PC-3 (cell line): ENCODE data around the gene MRGPRX2. TPM values are rescaled to one million over a fixed set of nuclear protein-coding genes. Genes with fewer than 3 reads are reported as not detected.

Source experiments
- ATAC-seq: fragments of 200-7000 bp; cut with Tn5 transposase; 2 replicates; pipeline ENCODE4 v1.9.1; 2020; ENCODE audit warnings: mild to moderate bottlenecking, moderate library complexity
- BruUV-seq: library from RNA; stranded (reverse); fragments of 400-500 nt; replicated peaks from 2 replicates; lab custom pipeline; 2021; lab: Mats Ljungman, UMichigan
- CTCF ChIA-PET: fragments of 300-600 bp; sonication (Branson Sonifier 250); formaldehyde crosslinking; loops from one replicate; lab custom pipeline; 2022; ENCODE audit warnings: antibody characterized with exemption; lab: Charles Lee
- POLR2A ChIA-PET: fragments of 300-600 bp; sonication (Branson Sonifier 250); formaldehyde crosslinking; loops from one replicate; lab custom pipeline; 2022; ENCODE audit warnings: antibody characterized with exemption; ENCODE audit not compliant: unreplicated experiment; lab: Charles Lee
- DNase-seq: peaks from one replicate; pipeline ENCODE4 v3.0.0-alpha.2; 2015
- H2AFZ ChIP-seq: fragments of 300-600 bp; sonication (generic); 2 replicates; pipeline ENCODE4 v1.6.0; 2016; ENCODE audit warnings: antibody characterized with exemption, low read length
- H3F3A ChIP-seq: fragments of 300-600 bp; sonication (generic); one replicate; pipeline ENCODE4 v1.6.0; 2017; ENCODE audit warnings: antibody characterized with exemption, low read length, control low read depth, mild to moderate bottlenecking; ENCODE audit not compliant: unreplicated experiment
- H3K27ac ChIP-seq: fragments of 300-600 bp; sonication (generic); 2 replicates; pipeline ENCODE4 v1.5.1; 2016; ENCODE audit warnings: mild to moderate bottlenecking, low read length
- H3K27me3 ChIP-seq: fragments of 300-600 bp; sonication (generic); 2 replicates; pipeline ENCODE4 v1.6.1; 2016; ENCODE audit warnings: low read length, mixed read lengths
- H3K36me3 ChIP-seq: fragments of 300-600 bp; sonication (generic); 2 replicates; pipeline ENCODE4 v1.6.1; 2016; ENCODE audit warnings: low read depth, mixed run types, low read length, mixed read lengths
- H3K4me1 ChIP-seq: fragments of 300-600 bp; sonication (generic); 2 replicates; pipeline ENCODE4 v1.5.1; 2016; ENCODE audit warnings: low read length; ENCODE audit not compliant: insufficient read depth
- H3K4me2 ChIP-seq: fragments of 300-600 bp; sonication (generic); 2 replicates; pipeline ENCODE4 v1.6.0; 2016; ENCODE audit warnings: low read length
- H3K4me3 ChIP-seq: fragments of 300-600 bp; sonication (generic); 2 replicates; pipeline ENCODE4 v1.5.1; 2016; ENCODE audit warnings: mild to moderate bottlenecking, low read length, mixed read lengths
- H3K79me2 ChIP-seq: fragments of 300-600 bp; sonication (generic); 2 replicates; pipeline ENCODE4 v1.6.1; 2017; ENCODE audit warnings: low read length, mixed read lengths
- H3K9ac ChIP-seq: fragments of 300-600 bp; sonication (generic); 2 replicates; pipeline ENCODE4 v1.6.0; 2016; ENCODE audit warnings: mild to moderate bottlenecking, low read length
- H3K9me2 ChIP-seq: fragments of 300-600 bp; sonication (generic); replicated peaks from 2 replicates; pipeline ENCODE4 v1.6.1; 2016; ENCODE audit warnings: mixed run types, low read length, mixed read lengths
- H3K9me3 ChIP-seq: fragments of 300-600 bp; sonication (generic); 2 replicates; pipeline ENCODE4 v1.6.1; 2016; ENCODE audit warnings: low read length, mixed read lengths
- H4K20me1 ChIP-seq: fragments of 300-600 bp; sonication (generic); 2 replicates; pipeline ENCODE4 v1.6.1; 2016; ENCODE audit warnings: low read length, mixed read lengths
- CTCF ChIP-seq: fragments of 300-600 bp; sonication (generic); conservative IDR thresholded peaks from 2 replicates; pipeline ENCODE4 v1.5.1; 2017; ENCODE audit warnings: antibody characterized with exemption, low read depth, mild to moderate bottlenecking, low read length
- EZH2 ChIP-seq: fragments of 300-600 bp; sonication (generic); IDR thresholded peaks from one replicate; pipeline ENCODE4 v1.6.1; 2017; ENCODE audit warnings: antibody characterized with exemption, mild to moderate bottlenecking, low read length; ENCODE audit not compliant: unreplicated experiment
- EZH2phosphoT487 ChIP-seq: fragments of 300-600 bp; sonication (generic); IDR thresholded peaks from 2 replicates; pipeline ENCODE4 v1.6.1; 2018; ENCODE audit warnings: mild to moderate bottlenecking, antibody characterized with exemption, low read length, borderline replicate concordance
- intact Hi-C: fragments of 100-400 bp; cut with micrococcal nuclease; formaldehyde crosslinking; loops from 2 replicates; pipeline ENCODE4 v1.9.0; 2023
- total RNA-seq: library from RNA; depleted of rRNA; stranded (reverse); fragments of >200 nt; gene quantifications from 2 replicates; pipeline ENCODE4 v1.2.3, GENCODE V29; 2014

MRGPRX2 gene
- total RNA-seq, 1 experiment from 2014 or later: not detected

- Histone ChIP-seq H3K9me3 (no peaks in the 10 kb centered on the region), H3K27me3 (no peaks in the 10 kb centered on the region), H2AFZ (no peak overlapping the region), H3K4me3 (no peak overlapping the region), H3K36me3 (no peaks in the 10 kb centered on the region), H3F3A (no peaks in the 10 kb centered on the region), H3K9me2 (no peaks in the 10 kb centered on the region), H3K4me1 (peaks cover 25% of the 10 kb centered on the region), H3K27ac (no peak overlapping the region), H3K9ac (no peak overlapping the region), H4K20me1 (no peaks in the 10 kb centered on the region), H3K4me2 (no peak overlapping the region), H3K79me2 (no peaks in the 10 kb centered on the region)
- intact Hi-C loops: no loop called here
- CTCF ChIA-PET: no interaction called here
- ATAC-seq: peak; percentile 33; the same call in 1 of the 2 replicates
- POLR2A ChIA-PET: no interaction called here
- DNase-seq: peak; percentile 45
- BruUV-seq: no TSS peak
- TF ChIP-seq EZH2phosphoT487 (no peak), EZH2 (no peak), CTCF (no peak)
Measured at GRCh38 chr11:19093976-19094375, 33.5 kb upstream of the MRGPRX2 start.

GRCh38 chr11:19092850-19093249 lies 32.3 kb upstream of the MRGPRX2 start:
- DNase-seq (no peak), ATAC-seq (no peak)
- Histone ChIP-seq H3K27me3 (no peaks in the 10 kb centered on the region), H3K9me2 (no peaks in the 10 kb centered on the region), H3K36me3 (no peaks in the 10 kb centered on the region), H3F3A (peaks cover 5% of the 10 kb centered on the region), H3K4me3 (no peak overlapping the region), H3K9ac (no peak overlapping the region), H3K79me2 (no peaks in the 10 kb centered on the region), H3K4me1 (peaks cover 37% of the 10 kb centered on the region), H2AFZ (no peak overlapping the region), H3K9me3 (no peaks in the 10 kb centered on the region), H3K4me2 (no peak overlapping the region), H3K27ac (no peak overlapping the region), H4K20me1 (no peaks in the 10 kb centered on the region)
- CTCF ChIA-PET: no interaction called here
- intact Hi-C loops: no loop called here
- TF ChIP-seq CTCF (no peak), EZH2phosphoT487 (no peak), EZH2 (no peak)
- BruUV-seq: no TSS peak
- POLR2A ChIA-PET: no interaction called here

GRCh38 chr11:19092342-19092741 lies 31.8 kb upstream of the MRGPRX2 start:
- peaks cover 42% of the 10 kb centered on the region for H3K4me1 ChIP-seq
- TF ChIP-seq EZH2 (no peak), EZH2phosphoT487 (no peak), CTCF (no peak)
- BruUV-seq: no TSS peak
- CTCF ChIA-PET: no interaction called here
- peaks cover 6% of the 10 kb centered on the region for H3F3A ChIP-seq
- no peak overlapping the region for H2AFZ ChIP-seq
- POLR2A ChIA-PET: no interaction called here
- no peaks in the 10 kb centered on the region for H3K27me3 ChIP-seq
- no peaks in the 10 kb centered on the region for H3K36me3 ChIP-seq
- H3K79me2 ChIP-seq: no peaks in the 10 kb centered on the region
- intact Hi-C loops: no loop called here
- no peak for ATAC-seq
- no peaks in the 10 kb centered on the region for H4K20me1 ChIP-seq
- H3K9me2 ChIP-seq: no peaks in the 10 kb centered on the region
- H3K9ac ChIP-seq: no peak overlapping the region
- DNase-seq: no peak
- no peak overlapping the region for H3K4me3 ChIP-seq
- no peak overlapping the region for H3K4me2 ChIP-seq
- H3K9me3 ChIP-seq: no peaks in the 10 kb centered on the region
- no peak overlapping the region for H3K27ac ChIP-seq
